ENCODE measurements around the gene TMEM219.

Gene TMEM219

GRCh38 chr16:29972992-29973383 lies 11.1 kb downstream of the TMEM219 start:
- H4K20me1 ChIP-seq (ENCODE audit: low read depth, low read length): no peaks in the 10 kb centered on the region
- peaks cover 37% of the 10 kb centered on the region for H3K79me2 ChIP-seq (ENCODE audit: insufficient read depth, low read length)
- no peak overlapping the region for H2AFZ ChIP-seq (ENCODE audit: low read depth, low read length, severe bottlenecking)
- H3K9me3 ChIP-seq (ENCODE audit: insufficient read depth, low read length): no peaks in the 10 kb centered on the region
- TF ChIP-seq, protein P1, sequence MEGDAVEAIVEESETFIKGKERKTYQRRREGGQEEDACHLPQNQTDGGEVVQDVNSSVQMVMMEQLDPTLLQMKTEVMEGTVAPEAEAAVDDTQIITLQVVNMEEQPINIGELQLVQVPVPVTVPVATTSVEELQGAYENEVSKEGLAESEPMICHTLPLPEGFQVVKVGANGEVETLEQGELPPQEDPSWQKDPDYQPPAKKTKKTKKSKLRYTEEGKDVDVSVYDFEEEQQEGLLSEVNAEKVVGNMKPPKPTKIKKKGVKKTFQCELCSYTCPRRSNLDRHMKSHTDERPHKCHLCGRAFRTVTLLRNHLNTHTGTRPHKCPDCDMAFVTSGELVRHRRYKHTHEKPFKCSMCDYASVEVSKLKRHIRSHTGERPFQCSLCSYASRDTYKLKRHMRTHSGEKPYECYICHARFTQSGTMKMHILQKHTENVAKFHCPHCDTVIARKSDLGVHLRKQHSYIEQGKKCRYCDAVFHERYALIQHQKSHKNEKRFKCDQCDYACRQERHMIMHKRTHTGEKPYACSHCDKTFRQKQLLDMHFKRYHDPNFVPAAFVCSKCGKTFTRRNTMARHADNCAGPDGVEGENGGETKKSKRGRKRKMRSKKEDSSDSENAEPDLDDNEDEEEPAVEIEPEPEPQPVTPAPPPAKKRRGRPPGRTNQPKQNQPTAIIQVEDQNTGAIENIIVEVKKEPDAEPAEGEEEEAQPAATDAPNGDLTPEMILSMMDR (IDR thresholded peaks at IDR 0.05; ENCODE audit: insufficient read depth, low read length, poor library complexity, severe bottlenecking): no peak
- TF ChIP-seq EZH2phosphoT487 (conservative IDR thresholded peaks at IDR 0.05; ENCODE audit: low read length): no peak
- H3K9ac ChIP-seq (ENCODE audit: low read length): no peak overlapping the region
- peak overlapping the region; percentile 12; the same call in 1 of the 2 replicates for H3K27ac ChIP-seq (ENCODE audit: low read depth, low read length)
- no peak overlapping the region for H3K4me2 ChIP-seq (ENCODE audit: low read depth, low read length, poor library complexity, severe bottlenecking)
- no peak overlapping the region for H3K4me3 ChIP-seq (ENCODE audit: insufficient read depth, low read length, poor library complexity, severe bottlenecking)
- H3K9me2 ChIP-seq (replicated peaks; ENCODE audit: insufficient read depth, low read length): no peaks in the 10 kb centered on the region
- no peaks in the 10 kb centered on the region for H3K36me3 ChIP-seq (ENCODE audit: low read length)
- H3K27me3 ChIP-seq (ENCODE audit: low read length): no peaks in the 10 kb centered on the region
- H3F3A ChIP-seq (ENCODE audit: insufficient read depth): peaks cover 16% of the 10 kb centered on the region

DNA sequence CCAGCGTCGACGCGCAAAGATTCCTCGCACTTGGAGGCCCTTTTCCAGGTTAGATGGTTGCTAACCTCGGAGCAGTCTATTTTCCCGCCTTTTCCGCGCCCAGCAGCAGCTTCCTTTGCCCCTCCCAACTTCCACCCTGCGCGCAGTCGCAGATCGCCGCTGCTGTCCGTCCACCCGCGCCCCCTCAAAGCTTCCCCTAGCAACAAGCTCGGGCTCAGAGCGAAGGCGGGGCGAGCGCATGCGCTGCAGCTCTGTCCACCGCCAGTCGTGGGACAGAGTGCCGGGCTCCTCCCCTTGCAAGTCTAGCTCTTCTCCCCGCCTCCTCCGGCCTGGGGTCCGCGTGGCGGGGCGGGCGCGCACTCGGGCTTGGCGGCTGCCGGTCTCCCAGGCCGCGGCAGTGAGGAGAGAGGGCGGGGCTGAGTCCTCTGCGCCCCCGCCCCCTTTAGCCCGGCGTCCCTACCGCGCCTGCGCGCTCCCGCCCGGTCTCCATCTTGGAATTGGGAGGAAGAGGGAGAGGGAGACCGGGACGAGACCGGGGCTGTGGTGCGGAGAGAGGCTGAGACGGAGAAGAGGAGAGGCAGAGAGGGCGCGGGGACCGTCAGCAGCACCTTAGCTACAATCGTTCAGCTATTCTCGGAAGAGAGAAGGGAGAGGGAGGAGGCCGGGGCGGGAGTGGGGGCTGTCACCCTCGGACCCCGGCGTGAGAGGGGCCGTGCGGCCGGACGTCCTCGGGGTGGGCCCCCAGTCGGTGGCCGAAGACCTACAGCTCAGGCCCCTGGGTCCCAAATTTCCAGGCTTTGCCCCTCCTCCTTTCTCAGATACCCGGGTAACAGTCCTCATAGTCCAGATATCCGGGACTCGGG lies 11.7 kb downstream of the TMEM219 start, which contains the start of gene TAOK2:
TSS of gene TAOK2 (plus strand) at position 485 of the 863 bp plus-strand sequence. CDS start 3,905 bp downstream, outside the sequence.
- Histone ChIP-seq H3K4me2 (ENCODE audit: low read depth, low read length, poor library complexity, severe bottlenecking) (peak within 1 kb of the TSS; percentile 78), H3K36me3 (ENCODE audit: low read length) (no peaks in the 10 kb centered on the region), H3K27ac (ENCODE audit: low read depth, low read length) (peak within 1 kb of the TSS; percentile 68)

GRCh38 chr16:29974291-29975133 lies 12.6 kb downstream of the TMEM219 start:
- Histone ChIP-seq H2AFZ (ENCODE audit: low read depth, low read length, severe bottlenecking) (peak overlapping the region; percentile 67), H3K79me2 (ENCODE audit: insufficient read depth, low read length) (peaks cover 37% of the 10 kb centered on the region), H4K20me1 (ENCODE audit: low read depth, low read length) (no peaks in the 10 kb centered on the region), H3K4me2 (ENCODE audit: low read depth, low read length, poor library complexity, severe bottlenecking) (peak overlapping the region; percentile 78), H3K9me3 (ENCODE audit: insufficient read depth, low read length) (no peaks in the 10 kb centered on the region), H3K27ac (ENCODE audit: low read depth, low read length) (peak overlapping the region; percentile 68), H3K4me3 (ENCODE audit: insufficient read depth, low read length, poor library complexity, severe bottlenecking) (peak overlapping the region; percentile 82), H3K9me2 (replicated peaks; ENCODE audit: insufficient read depth, low read length) (no peaks in the 10 kb centered on the region), H3K27me3 (ENCODE audit: low read length) (no peaks in the 10 kb centered on the region), H3K36me3 (ENCODE audit: low read length) (0 out of 2 replicates have a peak, but pooled peaks cover 2% of the 10 kb centered on the region), H3K9ac (ENCODE audit: low read length) (peak overlapping the region; percentile 97), H3F3A (ENCODE audit: insufficient read depth) (peaks cover 16% of the 10 kb centered on the region)
- no peak for TF ChIP-seq EZH2phosphoT487 (conservative IDR thresholded peaks at IDR 0.05; ENCODE audit: low read length)
- TF ChIP-seq, protein P1 (IDR thresholded peaks at IDR 0.05; ENCODE audit: insufficient read depth, low read length, poor library complexity, severe bottlenecking): no peak

More for the DNA sequence above, 11.7 kb downstream of the TMEM219 start, which contains the start of gene TAOK2:
- peaks cover 37% of the 10 kb centered on the region for H3K79me2 ChIP-seq (ENCODE audit: insufficient read depth, low read length)
- no peaks in the 10 kb centered on the region for H3K9me2 ChIP-seq (replicated peaks; ENCODE audit: insufficient read depth, low read length)
- peak within 1 kb of the TSS; percentile 82 for H3K4me3 ChIP-seq (ENCODE audit: insufficient read depth, low read length, poor library complexity, severe bottlenecking)
- peaks cover 16% of the 10 kb centered on the region for H3F3A ChIP-seq (ENCODE audit: insufficient read depth)
- no peaks in the 10 kb centered on the region for H3K9me3 ChIP-seq (ENCODE audit: insufficient read depth, low read length)
- H2AFZ ChIP-seq (ENCODE audit: low read depth, low read length, severe bottlenecking): peak within 1 kb of the TSS; percentile 67
- peak within 1 kb of the TSS; percentile 97 for H3K9ac ChIP-seq (ENCODE audit: low read length)
- TF ChIP-seq, protein P1 (IDR thresholded peaks at IDR 0.05; ENCODE audit: insufficient read depth, low read length, poor library complexity, severe bottlenecking): no peak
- TF ChIP-seq EZH2phosphoT487 (conservative IDR thresholded peaks at IDR 0.05; ENCODE audit: low read length): no peak
- H3K27me3 ChIP-seq (ENCODE audit: low read length): no peaks in the 10 kb centered on the region
- no peaks in the 10 kb centered on the region for H4K20me1 ChIP-seq (ENCODE audit: low read depth, low read length)
